ENCODE results near the gene UNC45B.
"Not testable (repeated sequence)": the region's sequence is repeated elsewhere in the genome, so short reads cannot be mapped to it uniquely, and the experiment has no call there.

The UNC45B gene

DNA sequence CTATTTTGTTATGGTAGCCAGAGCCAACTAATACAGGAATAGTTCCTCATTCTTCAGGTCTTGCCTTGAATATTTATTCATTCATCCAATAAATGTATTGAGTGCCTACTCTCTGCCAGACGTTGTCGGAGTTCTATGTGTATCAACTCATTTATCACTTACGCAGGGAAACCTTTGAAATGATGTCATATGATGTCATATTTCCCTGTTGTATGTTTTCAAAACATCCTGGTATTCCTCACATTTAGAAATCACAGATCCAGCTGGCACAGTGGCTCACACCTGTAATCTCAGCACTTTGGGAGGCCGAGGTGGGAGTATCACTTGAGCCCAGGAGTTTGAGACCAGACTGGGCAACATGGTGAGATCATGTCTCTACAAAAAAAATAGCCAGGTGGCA, 2.8 kb upstream of the UNC45B start:
- Histone ChIP-seq H3K9ac (no peak overlapping the region), H4K20me1 (ENCODE audit: insufficient read depth) (no peaks in the 10 kb centered on the region), H3K79me2 (ENCODE audit: insufficient read depth, low read depth) (peaks cover 21% of the 10 kb centered on the region), H3K4me1 (ENCODE audit: low read depth, poor library complexity, severe bottlenecking) (peaks cover 9% of the 10 kb centered on the region), H3K27me3 (ENCODE audit: insufficient read depth, low read depth) (no peaks in the 10 kb centered on the region), H3K36me3 (ENCODE audit: insufficient read depth) (no peaks in the 10 kb centered on the region), H3K4me3 (IDR thresholded peaks at IDR 0.05; ENCODE audit: insufficient read depth, low read depth, low read length) (no peak overlapping the region), H3K27ac (no peak overlapping the region), H2AFZ (ENCODE audit: low read depth) (no peak overlapping the region), H3K4me2 (no peak overlapping the region)
- TF ChIP-seq, protein P1, sequence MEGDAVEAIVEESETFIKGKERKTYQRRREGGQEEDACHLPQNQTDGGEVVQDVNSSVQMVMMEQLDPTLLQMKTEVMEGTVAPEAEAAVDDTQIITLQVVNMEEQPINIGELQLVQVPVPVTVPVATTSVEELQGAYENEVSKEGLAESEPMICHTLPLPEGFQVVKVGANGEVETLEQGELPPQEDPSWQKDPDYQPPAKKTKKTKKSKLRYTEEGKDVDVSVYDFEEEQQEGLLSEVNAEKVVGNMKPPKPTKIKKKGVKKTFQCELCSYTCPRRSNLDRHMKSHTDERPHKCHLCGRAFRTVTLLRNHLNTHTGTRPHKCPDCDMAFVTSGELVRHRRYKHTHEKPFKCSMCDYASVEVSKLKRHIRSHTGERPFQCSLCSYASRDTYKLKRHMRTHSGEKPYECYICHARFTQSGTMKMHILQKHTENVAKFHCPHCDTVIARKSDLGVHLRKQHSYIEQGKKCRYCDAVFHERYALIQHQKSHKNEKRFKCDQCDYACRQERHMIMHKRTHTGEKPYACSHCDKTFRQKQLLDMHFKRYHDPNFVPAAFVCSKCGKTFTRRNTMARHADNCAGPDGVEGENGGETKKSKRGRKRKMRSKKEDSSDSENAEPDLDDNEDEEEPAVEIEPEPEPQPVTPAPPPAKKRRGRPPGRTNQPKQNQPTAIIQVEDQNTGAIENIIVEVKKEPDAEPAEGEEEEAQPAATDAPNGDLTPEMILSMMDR (conservative IDR thresholded peaks at IDR 0.05; ENCODE audit: low read depth, low read length) = no peak

DNA sequence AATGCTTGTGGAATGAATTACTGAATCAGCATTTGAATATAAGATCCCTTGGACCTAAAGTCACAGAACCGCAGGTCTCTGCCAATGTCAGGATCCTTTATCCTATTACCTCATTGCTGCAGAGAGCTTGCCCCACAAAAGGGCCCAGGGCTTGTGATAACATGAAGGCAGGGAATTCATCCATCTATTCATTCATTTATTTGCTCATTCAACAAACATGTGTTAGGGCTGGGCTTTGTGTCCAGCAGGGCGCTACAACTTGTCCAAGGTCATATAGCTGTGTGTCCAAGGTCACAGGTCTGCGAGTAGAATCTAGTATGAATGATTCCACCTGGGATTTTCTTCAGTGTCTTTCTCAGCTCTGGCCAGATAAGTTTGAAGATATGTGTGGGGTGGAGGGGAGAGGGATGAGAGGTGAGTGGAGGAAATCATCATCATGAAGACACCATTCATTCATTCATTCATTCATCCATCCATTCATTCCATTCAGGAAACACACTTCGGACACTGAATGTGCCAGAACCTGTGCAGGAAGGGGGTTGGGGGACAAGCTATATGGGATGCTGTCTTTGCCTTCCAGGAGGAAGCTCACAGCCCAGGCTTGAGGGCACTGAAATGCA, 1.3 kb upstream of the UNC45B start:
- Histone ChIP-seq H3K27me3 (ENCODE audit: insufficient read depth, low read depth) (no peaks in the 10 kb centered on the region), H3K4me3 (IDR thresholded peaks at IDR 0.05; ENCODE audit: insufficient read depth, low read depth, low read length) (no peak overlapping the region), H3K4me1 (ENCODE audit: low read depth, poor library complexity, severe bottlenecking) (no peaks in the 10 kb centered on the region), H3K79me2 (ENCODE audit: insufficient read depth, low read depth) (peaks cover 6% of the 10 kb centered on the region), H3K4me2 (no peak overlapping the region), H4K20me1 (ENCODE audit: insufficient read depth) (no peaks in the 10 kb centered on the region), H3K36me3 (ENCODE audit: insufficient read depth) (no peaks in the 10 kb centered on the region), H3K9ac (no peak overlapping the region), H3K27ac (no peak overlapping the region), H2AFZ (ENCODE audit: low read depth) (no peak overlapping the region)
- TF ChIP-seq, protein P1 (conservative IDR thresholded peaks at IDR 0.05; ENCODE audit: low read depth, low read length) = no peak

DNA sequence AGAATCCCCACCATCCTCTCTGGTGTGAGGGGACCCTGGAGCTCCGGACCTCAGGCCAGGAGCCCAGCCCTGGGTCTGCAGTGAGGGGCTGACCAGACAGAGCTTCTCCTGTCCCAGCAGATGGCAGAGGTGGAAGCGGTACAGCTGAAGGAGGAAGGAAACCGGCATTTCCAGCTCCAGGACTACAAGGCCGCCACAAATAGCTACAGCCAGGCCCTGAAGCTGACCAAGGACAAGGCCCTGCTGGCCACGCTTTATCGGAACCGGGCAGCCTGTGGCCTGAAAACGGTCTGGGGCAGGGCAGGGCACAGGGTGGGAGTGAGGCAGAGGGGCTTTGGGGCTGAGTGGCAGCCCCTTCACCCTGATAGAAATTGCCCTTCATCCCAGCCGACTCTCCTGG, 527 bp downstream of the UNC45B start:
- H4K20me1 ChIP-seq (ENCODE audit: insufficient read depth) = no peaks in the 10 kb centered on the region
- no peaks in the 10 kb centered on the region for H3K27me3 ChIP-seq (ENCODE audit: insufficient read depth, low read depth)
- TF ChIP-seq, protein P1 (conservative IDR thresholded peaks at IDR 0.05; ENCODE audit: low read depth, low read length) = no peak
- no peak overlapping the region for H3K4me2 ChIP-seq
- no peak overlapping the region for H3K4me3 ChIP-seq (IDR thresholded peaks at IDR 0.05; ENCODE audit: insufficient read depth, low read depth, low read length)
- H3K4me1 ChIP-seq (ENCODE audit: low read depth, poor library complexity, severe bottlenecking) = no peaks in the 10 kb centered on the region
- H3K36me3 ChIP-seq (ENCODE audit: insufficient read depth) = no peaks in the 10 kb centered on the region
- H3K27ac ChIP-seq = no peak overlapping the region
- no peaks in the 10 kb centered on the region for H3K79me2 ChIP-seq (ENCODE audit: insufficient read depth, low read depth)
- H3K9ac ChIP-seq = no peak overlapping the region
- H2AFZ ChIP-seq (ENCODE audit: low read depth) = no peak overlapping the region

DNA sequence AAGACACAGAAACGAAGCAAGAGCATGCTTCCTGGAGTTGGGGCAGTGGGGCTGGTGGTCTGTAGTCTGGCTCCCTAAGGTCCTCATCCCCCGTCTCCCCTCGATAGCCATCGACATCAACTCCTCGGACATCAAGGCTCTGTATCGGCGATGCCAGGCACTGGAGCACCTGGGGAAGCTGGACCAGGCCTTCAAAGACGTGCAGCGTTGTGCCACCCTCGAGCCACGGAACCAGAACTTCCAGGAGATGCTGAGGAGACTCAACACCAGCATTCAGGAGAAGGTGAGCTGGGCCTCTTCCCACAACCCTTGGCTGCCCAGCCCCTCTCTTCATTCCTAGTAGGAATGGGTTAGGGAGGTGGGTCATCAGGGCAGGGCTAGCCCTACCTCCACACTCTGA, 2.3 kb downstream of the UNC45B start:
- H3K4me3 ChIP-seq (IDR thresholded peaks at IDR 0.05; ENCODE audit: insufficient read depth, low read depth, low read length) = no peak overlapping the region
- TF ChIP-seq, protein P1 (conservative IDR thresholded peaks at IDR 0.05; ENCODE audit: low read depth, low read length) = no peak
- H3K9ac ChIP-seq = no peak overlapping the region
- no peaks in the 10 kb centered on the region for H3K79me2 ChIP-seq (ENCODE audit: insufficient read depth, low read depth)
- no peaks in the 10 kb centered on the region for H3K4me1 ChIP-seq (ENCODE audit: low read depth, poor library complexity, severe bottlenecking)
- H4K20me1 ChIP-seq (ENCODE audit: insufficient read depth) = no peaks in the 10 kb centered on the region
- no peak overlapping the region for H3K27ac ChIP-seq
- no peaks in the 10 kb centered on the region for H3K36me3 ChIP-seq (ENCODE audit: insufficient read depth)
- no peak overlapping the region for H3K4me2 ChIP-seq
- no peaks in the 10 kb centered on the region for H3K27me3 ChIP-seq (ENCODE audit: insufficient read depth, low read depth)
- H2AFZ ChIP-seq (ENCODE audit: low read depth) = no peak overlapping the region

DNA sequence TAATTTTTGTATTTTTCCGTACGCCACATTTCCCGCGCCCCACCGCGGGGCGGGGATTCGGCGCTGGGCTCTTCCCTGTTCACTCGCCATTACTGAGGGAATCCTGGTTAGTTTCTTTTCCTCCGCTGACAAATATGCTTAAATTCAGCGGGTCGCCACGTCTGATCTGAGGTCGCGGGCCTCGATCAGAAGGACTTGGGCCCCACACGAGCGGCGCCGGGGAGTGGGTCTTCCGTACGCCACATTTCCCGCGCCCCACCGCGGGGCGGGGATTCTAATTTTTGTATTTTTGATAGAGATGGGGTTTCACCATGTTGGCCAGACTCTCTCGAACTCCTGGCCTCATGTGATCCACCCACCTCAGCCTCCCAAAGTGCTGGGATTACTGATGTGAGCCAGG, 3.5 kb downstream of the UNC45B start:
- not testable (repeated sequence) for H3K27me3 ChIP-seq (ENCODE audit: insufficient read depth, low read depth); H3K36me3 ChIP-seq (ENCODE audit: insufficient read depth); H3K79me2 ChIP-seq (ENCODE audit: insufficient read depth, low read depth); H3K9ac ChIP-seq; H2AFZ ChIP-seq (ENCODE audit: low read depth); H3K27ac ChIP-seq; H4K20me1 ChIP-seq (ENCODE audit: insufficient read depth); H3K4me2 ChIP-seq; H3K4me1 ChIP-seq (ENCODE audit: low read depth, poor library complexity, severe bottlenecking); H3K4me3 ChIP-seq (IDR thresholded peaks at IDR 0.05; ENCODE audit: insufficient read depth, low read depth, low read length)
